Caco-2 (cell line): ENCODE measurements around the gene TMEM109. TPM values are rescaled to one million over a fixed set of nuclear protein-coding genes. Genes with fewer than 3 reads are reported as not detected.

Source experiments
- BruUV-seq: library from RNA; stranded (reverse); fragments of 400-500 nt; replicated peaks from 2 replicates; lab custom pipeline; 2021; lab: Mats Ljungman, UMichigan
- CTCF ChIA-PET: fragments of 300-600 bp; sonication (Branson Sonifier 250); formaldehyde crosslinking; loops from one replicate; lab custom pipeline; 2022; ENCODE audit warnings: antibody characterized with exemption; lab: Charles Lee
- POLR2A ChIA-PET: fragments of 300-600 bp; sonication (Branson Sonifier 250); formaldehyde crosslinking; loops from one replicate; lab custom pipeline; 2022; ENCODE audit warnings: antibody characterized with exemption; lab: Charles Lee
- DNase-seq, 2 experiments: peaks; one replicate each; pipeline versions ENCODE4 v3.0.0 to v3.0.0-alpha.2; 2020 to 2022
- H3K27me3 ChIP-seq: replicated peaks from 2 replicates; pipeline ENCODE4 v1.6.0; 2011; ENCODE audit warnings: low read length; ENCODE audit not compliant: control insufficient read depth, insufficient read depth
- H3K36me3 ChIP-seq: 2 replicates; pipeline ENCODE4 v1.5.1; 2011; ENCODE audit warnings: low read length; ENCODE audit not compliant: control insufficient read depth, insufficient read depth
- H3K4me1 ChIP-seq: fragments of 250-450 bp; sonication (Bioruptor Pico); 2 replicates; pipeline ENCODE4 v1.5.1; 2020; ENCODE audit warnings: mild to moderate bottlenecking
- H3K4me3 ChIP-seq: 2 replicates; pipeline ENCODE4 v1.5.1; 2011; ENCODE audit warnings: low read depth, mild to moderate bottlenecking, control low read depth, low read length
- H3K9me3 ChIP-seq: fragments of 250-450 bp; sonication (Bioruptor Pico); 2 replicates; pipeline ENCODE4 v1.5.1; 2020; ENCODE audit warnings: mild to moderate bottlenecking, moderate library complexity
- H3K27ac Mint-ChIP-seq: one replicate; pipeline ENCODE4 v1.8.0; 2022; ENCODE audit warnings: mixed read lengths; ENCODE audit not compliant: unreplicated experiment
- H3K27me3 Mint-ChIP-seq: one replicate; pipeline ENCODE4 v1.8.0; 2022; ENCODE audit warnings: mixed read lengths; ENCODE audit not compliant: insufficient read depth, unreplicated experiment
- H3K36me3 Mint-ChIP-seq: one replicate; pipeline ENCODE4 v1.8.0; 2022; ENCODE audit warnings: mild to moderate bottlenecking, mixed read lengths; ENCODE audit not compliant: insufficient read depth, unreplicated experiment
- H3K4me1 Mint-ChIP-seq: one replicate; pipeline ENCODE4 v1.8.0; 2022; ENCODE audit warnings: low read depth, mixed read lengths; ENCODE audit not compliant: unreplicated experiment
- H3K4me3 Mint-ChIP-seq: one replicate; pipeline ENCODE4 v1.8.0; 2022; ENCODE audit warnings: mild to moderate bottlenecking, moderate library complexity, mixed read lengths; ENCODE audit not compliant: unreplicated experiment
- H3K9me3 Mint-ChIP-seq: one replicate; pipeline ENCODE4 v1.8.0; 2022; ENCODE audit warnings: mixed read lengths; ENCODE audit not compliant: unreplicated experiment
- CTCF ChIP-seq, 2 experiments: fragments of 200-600 bp in 1 of 2; IDR thresholded peaks; 1 replicate in 1 of 2; 2 replicates in 1 of 2; pipeline versions ENCODE4 v1.5.1 to v1.8.0; 2011 to 2022; ENCODE audit warnings: antibody characterized with exemption in 1 of 2, control low read depth in 1 of 2, inconsistent platforms in 1 of 2, low read depth in 1 of 2, low read length in 1 of 2, mild to moderate bottlenecking in 1 of 2, moderate library complexity in 1 of 2; ENCODE audit not compliant: insufficient read depth in 1 of 2, severe bottlenecking in 1 of 2, unreplicated experiment in 1 of 2
- intact Hi-C: fragments of 100-400 bp; cut with micrococcal nuclease; formaldehyde crosslinking; loops from one replicate; pipeline ENCODE4 v1.10.0; 2022; ENCODE audit not compliant: unreplicated experiment
- total RNA-seq: library from RNA; stranded (reverse); gene quantifications from 2 replicates; pipeline ENCODE4 v1.2.3, GENCODE V29; 2022

TMEM109 gene
- total RNA-seq, 1 experiment from 2014 or later, result 91.9 TPM

GRCh38 chr11:60890696-60891095, 23.3 kb upstream of the TMEM109 start:
- DNase-seq, result no peak
- Histone ChIP-seq H3K27me3 (no peaks in the 10 kb centered on the region), H3K9me3 (no peaks in the 10 kb centered on the region), H3K36me3 (no peaks in the 10 kb centered on the region), H3K4me1 (no peaks in the 10 kb centered on the region), H3K4me3 (no peak overlapping the region)
- no peak overlapping the region for H3K4me3 Mint-ChIP-seq
- no peak for TF ChIP-seq CTCF (IDR thresholded peaks at IDR 0.05; ENCODE audit: insufficient read depth in 1 of 2, low read depth in 1 of 2, low read length in 1 of 2, severe bottlenecking in 1 of 2, unreplicated experiment in 1 of 2)
- intact Hi-C loops, result no loop called here
- no peaks in the 10 kb centered on the region for H3K27me3 Mint-ChIP-seq
- H3K9me3 Mint-ChIP-seq, result no peaks in the 10 kb centered on the region
- POLR2A ChIA-PET, result interaction anchor here (0.6 to 0.7 kb wide), 2 partner anchors 9 to 37 kb away, joined by 3 to 4 read pairs; no protein-coding TSS in a partner anchor
- peaks cover 46% of the 10 kb centered on the region for H3K36me3 Mint-ChIP-seq
- CTCF ChIA-PET, result interaction anchor here (0.7 kb wide), 1 partner anchor 9 kb away, joined by 3 read pairs; no protein-coding TSS in a partner anchor
- no peak overlapping the region for H3K27ac Mint-ChIP-seq
- no TSS peak for BruUV-seq
- H3K4me1 Mint-ChIP-seq, result peaks cover 7% of the 10 kb centered on the region

GRCh38 chr11:60891103-60891741, 22.7 kb upstream of the TMEM109 start:
- CTCF ChIA-PET, result interaction anchor here (0.6 to 0.7 kb wide), 2 partner anchors 8 to 132 kb away, joined by 3 read pairs; no protein-coding TSS in a partner anchor
- peaks cover 7% of the 10 kb centered on the region for H3K4me1 Mint-ChIP-seq
- no peak overlapping the region for H3K27ac Mint-ChIP-seq
- H3K4me3 Mint-ChIP-seq, result no peak overlapping the region
- no TSS peak for BruUV-seq
- POLR2A ChIA-PET, result interaction anchor here (0.6 to 0.7 kb wide), 2 partner anchors 8 to 37 kb away, joined by 3 to 4 read pairs; no protein-coding TSS in a partner anchor
- TF ChIP-seq CTCF (IDR thresholded peaks at IDR 0.05; ENCODE audit: insufficient read depth in 1 of 2, low read depth in 1 of 2, low read length in 1 of 2, severe bottlenecking in 1 of 2, unreplicated experiment in 1 of 2), result no peak
- intact Hi-C loops, result no loop called here
- H3K9me3 Mint-ChIP-seq, result no peaks in the 10 kb centered on the region
- no peaks in the 10 kb centered on the region for H3K27me3 Mint-ChIP-seq
- Histone ChIP-seq H3K27me3 (no peaks in the 10 kb centered on the region), H3K36me3 (peaks cover under 1% of the 10 kb centered on the region), H3K4me3 (no peak overlapping the region), H3K9me3 (no peaks in the 10 kb centered on the region), H3K4me1 (no peaks in the 10 kb centered on the region)
- H3K36me3 Mint-ChIP-seq, result peaks cover 51% of the 10 kb centered on the region
- DNase-seq, result no peak

- Mint-ChIP-seq H3K9me3 (no peaks in the 10 kb centered on the region), H3K27me3 (no peaks in the 10 kb centered on the region), H3K27ac (no peak overlapping the region), H3K36me3 (peaks cover 89% of the 10 kb centered on the region), H3K4me1 (no peaks in the 10 kb centered on the region), H3K4me3 (no peak overlapping the region)
- H3K4me3 ChIP-seq, result no peak overlapping the region
- POLR2A ChIA-PET, result no interaction called here
- intact Hi-C loops, result no loop called here
- CTCF ChIA-PET, result no interaction called here
- H3K9me3 ChIP-seq, result no peaks in the 10 kb centered on the region
- H3K36me3 ChIP-seq, result peaks cover 7% of the 10 kb centered on the region
- no peak for DNase-seq
- H3K27me3 ChIP-seq, result no peaks in the 10 kb centered on the region
- TF ChIP-seq CTCF (IDR thresholded peaks at IDR 0.05; ENCODE audit: insufficient read depth in 1 of 2, low read depth in 1 of 2, low read length in 1 of 2, severe bottlenecking in 1 of 2, unreplicated experiment in 1 of 2), result no peak
- BruUV-seq, result no TSS peak
- H3K4me1 ChIP-seq, result no peaks in the 10 kb centered on the region
Measured at GRCh38 chr11:60895687-60896086, 18.3 kb upstream of the TMEM109 start.
